MM.1S (cell line): Measurements from ENCODE around the gene OSBPL8.

Experiments
- CTCF ChIP-seq: fragments of 300-600 bp; sonication (generic); IDR thresholded peaks from 2 replicates; pipeline ENCODE4 v1.5.1; 2016; ENCODE audit warnings: antibody characterized with exemption, low read length, mixed read lengths
- EZH2 ChIP-seq: fragments of 300-600 bp; sonication (generic); optimal IDR thresholded peaks from 2 replicates; pipeline ENCODE3; 2017; ENCODE audit warnings: low read depth, mild to moderate bottlenecking, antibody characterized with exemption, low read length, mixed read lengths

DNA sequence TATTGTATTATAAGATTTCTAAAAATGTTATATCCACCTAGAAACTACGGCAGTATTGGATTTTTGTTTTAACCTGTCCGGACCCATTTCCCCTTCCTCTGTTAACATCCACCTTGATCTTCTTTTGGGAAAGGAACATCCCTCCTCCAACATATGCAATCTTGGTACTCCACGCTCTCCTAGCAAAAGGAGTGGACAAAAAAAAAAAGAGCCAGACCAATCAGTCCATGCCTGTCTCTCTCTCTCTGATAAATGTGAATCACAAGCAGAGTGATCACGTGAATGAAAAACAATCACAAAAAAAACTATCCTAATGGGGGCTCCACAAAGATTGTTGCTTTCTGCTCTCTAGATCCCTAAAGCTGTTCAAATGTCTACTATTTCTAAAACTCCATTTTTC lies 27.1 kb downstream of the OSBPL8 start:
- TF ChIP-seq CTCF: no peak
- TF ChIP-seq EZH2: no peak
